C4-2B (cell line): ENCODE data around the gene PRDX2.

Source experiments
- H3K27ac ChIP-seq: fragments of 450-650 bp; 2 replicates; pipeline ENCODE4 v1.5.1; 2017
- ZFX ChIP-seq: fragments of 450-650 bp; IDR thresholded peaks from 2 replicates; pipeline ENCODE4 v1.6.1; 2017
- TF ChIP-seq, protein P1 (sequence below): fragments of 450-650 bp; conservative IDR thresholded peaks from 2 replicates; pipeline ENCODE4 v1.5.1; 2017; ENCODE audit warnings: mild to moderate bottlenecking

Gene PRDX2

GRCh38 chr19:12792853-12793289 lies 8.7 kb downstream of the PRDX2 start:
- no peak for TF ChIP-seq ZFX
- TF ChIP-seq, protein P1, sequence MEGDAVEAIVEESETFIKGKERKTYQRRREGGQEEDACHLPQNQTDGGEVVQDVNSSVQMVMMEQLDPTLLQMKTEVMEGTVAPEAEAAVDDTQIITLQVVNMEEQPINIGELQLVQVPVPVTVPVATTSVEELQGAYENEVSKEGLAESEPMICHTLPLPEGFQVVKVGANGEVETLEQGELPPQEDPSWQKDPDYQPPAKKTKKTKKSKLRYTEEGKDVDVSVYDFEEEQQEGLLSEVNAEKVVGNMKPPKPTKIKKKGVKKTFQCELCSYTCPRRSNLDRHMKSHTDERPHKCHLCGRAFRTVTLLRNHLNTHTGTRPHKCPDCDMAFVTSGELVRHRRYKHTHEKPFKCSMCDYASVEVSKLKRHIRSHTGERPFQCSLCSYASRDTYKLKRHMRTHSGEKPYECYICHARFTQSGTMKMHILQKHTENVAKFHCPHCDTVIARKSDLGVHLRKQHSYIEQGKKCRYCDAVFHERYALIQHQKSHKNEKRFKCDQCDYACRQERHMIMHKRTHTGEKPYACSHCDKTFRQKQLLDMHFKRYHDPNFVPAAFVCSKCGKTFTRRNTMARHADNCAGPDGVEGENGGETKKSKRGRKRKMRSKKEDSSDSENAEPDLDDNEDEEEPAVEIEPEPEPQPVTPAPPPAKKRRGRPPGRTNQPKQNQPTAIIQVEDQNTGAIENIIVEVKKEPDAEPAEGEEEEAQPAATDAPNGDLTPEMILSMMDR, result no peak
- H3K27ac ChIP-seq, result peak overlapping the region; percentile 96

DNA sequence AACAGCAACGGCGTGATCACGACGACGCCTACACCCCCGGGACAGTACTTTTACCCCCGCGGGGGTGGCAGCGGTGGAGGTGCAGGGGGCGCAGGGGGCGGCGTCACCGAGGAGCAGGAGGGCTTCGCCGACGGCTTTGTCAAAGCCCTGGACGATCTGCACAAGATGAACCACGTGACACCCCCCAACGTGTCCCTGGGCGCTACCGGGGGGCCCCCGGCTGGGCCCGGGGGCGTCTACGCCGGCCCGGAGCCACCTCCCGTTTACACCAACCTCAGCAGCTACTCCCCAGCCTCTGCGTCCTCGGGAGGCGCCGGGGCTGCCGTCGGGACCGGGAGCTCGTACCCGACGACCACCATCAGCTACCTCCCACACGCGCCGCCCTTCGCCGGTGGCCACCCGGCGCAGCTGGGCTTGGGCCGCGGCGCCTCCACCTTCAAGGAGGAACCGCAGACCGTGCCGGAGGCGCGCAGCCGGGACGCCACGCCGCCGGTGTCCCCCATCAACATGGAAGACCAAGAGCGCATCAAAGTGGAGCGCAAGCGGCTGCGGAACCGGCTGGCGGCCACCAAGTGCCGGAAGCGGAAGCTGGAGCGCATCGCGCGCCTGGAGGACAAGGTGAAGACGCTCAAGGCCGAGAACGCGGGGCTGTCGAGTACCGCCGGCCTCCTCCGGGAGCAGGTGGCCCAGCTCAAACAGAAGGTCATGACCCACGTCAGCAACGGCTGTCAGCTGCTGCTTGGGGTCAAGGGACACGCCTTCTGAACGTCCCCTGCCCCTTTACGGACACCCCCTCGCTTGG lies 9.3 kb downstream of the PRDX2 start:
- H3K27ac ChIP-seq, result peak overlapping the region; percentile 96
- TF ChIP-seq, protein P1, result no peak
- TF ChIP-seq ZFX, result no peak; the same call in 1 of the 2 replicates

GRCh38 chr19:12791345-12792050 lies 10.1 kb downstream of the PRDX2 start, which contains the start of gene JUNB:
Gene JUNB (plus strand): TSS chr19:12791486. CDS start chr19:12791772, 286 bp downstream.
- H3K27ac ChIP-seq, result peak within 1 kb of the TSS; percentile 96
- peak; percentile 60; the same call in 1 of the 2 replicates for TF ChIP-seq ZFX
- TF ChIP-seq, protein P1, result no peak; the same call in 1 of the 2 replicates

- peak overlapping the region; percentile 96 for H3K27ac ChIP-seq
- TF ChIP-seq, protein P1, result no peak
- no peak for TF ChIP-seq ZFX
These were observed 10.8 kb downstream of the PRDX2 start for GRCh38 chr19:12790628-12791344.

- no peak for TF ChIP-seq ZFX
- TF ChIP-seq, protein P1, result no peak
- H3K27ac ChIP-seq, result peak overlapping the region; percentile 96
These were observed 11.5 kb downstream of the PRDX2 start for GRCh38 chr19:12789904-12790619.

DNA sequence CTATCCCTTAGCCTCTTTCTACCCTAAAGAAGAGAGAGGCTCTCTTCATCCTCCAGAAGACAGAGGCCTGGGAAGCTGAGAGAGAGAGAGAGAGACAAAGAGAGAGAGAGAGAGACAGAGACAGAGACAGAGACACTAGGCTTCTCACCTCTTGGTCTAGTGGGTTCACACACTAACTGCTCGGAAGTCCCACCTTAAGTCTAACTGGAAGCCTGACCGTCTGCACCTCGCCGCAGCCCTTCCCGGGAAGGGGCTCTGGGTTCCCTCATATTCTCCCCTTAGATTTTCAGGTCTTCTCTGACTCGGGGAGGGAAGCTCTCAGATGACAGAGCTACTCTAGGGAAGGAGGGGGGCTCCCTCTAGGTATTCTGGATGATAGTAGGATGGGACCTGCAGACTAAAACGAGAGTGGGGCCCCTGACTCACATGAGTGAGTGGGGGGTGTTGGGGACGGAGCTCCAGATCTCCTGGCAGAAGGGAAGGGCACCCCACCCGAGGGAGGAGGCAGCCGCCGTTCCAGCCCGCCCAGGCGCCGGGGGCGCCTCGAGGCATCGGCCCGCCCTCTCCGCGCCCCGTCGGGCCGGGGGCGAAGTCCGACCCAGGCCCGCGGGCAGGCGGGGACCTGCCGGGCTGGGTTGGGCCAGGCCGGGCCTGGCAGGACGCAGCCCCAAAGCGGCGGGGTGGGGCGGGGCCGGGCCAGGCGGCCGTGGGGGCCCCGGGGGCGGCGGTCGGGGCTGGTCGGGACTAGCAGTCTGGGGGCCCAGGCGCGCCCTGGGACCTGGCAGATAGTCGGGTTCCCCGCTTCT lies 12.3 kb downstream of the PRDX2 start:
- TF ChIP-seq ZFX, result no peak
- TF ChIP-seq, protein P1, result no peak
- H3K27ac ChIP-seq, result peak overlapping the region; percentile 95
